K562 (cell line): ENCODE measurements around the gene MYO1B. TPM values are rescaled to one million over a fixed set of nuclear protein-coding genes. Genes with fewer than 3 reads are reported as not detected.

Experiments used
- ATAC-seq: fragments of 200-7000 bp; cut with Tn5 transposase; 3 replicates; pipeline ENCODE4 v1.9.1; 2020; ENCODE audit warnings: moderate library complexity
- BruUV-seq: library from RNA; stranded (reverse); fragments of 400-500 nt; replicated peaks from 2 replicates; lab custom pipeline; 2021; lab: Mats Ljungman, UMichigan
- CTCF ChIA-PET: fragments of 300-600 bp; formaldehyde crosslinking; extraction: SDS; loops from one replicate; lab custom pipeline; 2021; ENCODE audit warnings: low intra/inter-chr PET ratio; lab: Yijun Ruan, JAX
- POLR2A ChIA-PET: fragments of 300-600, 350-650 bp; sonication (Branson Sonifier 250); formaldehyde crosslinking; extraction: SDS; loops from one replicate; lab custom pipeline; 2021; ENCODE audit warnings: antibody characterized with exemption, inconsistent platforms; lab: Yijun Ruan, JAX
- DNase-seq, 4 experiments: peaks; one replicate each; pipeline versions ENCODE4 v3.0.0 to v3.0.0-alpha.2; 2011 to 2018; ENCODE audit warnings: low spot score in 3 of 4, mixed read lengths in 3 of 4; ENCODE audit errors: extremely low read depth in 1 of 4
- FAIRE-seq: peaks from 2 replicates; lab custom pipeline; 2011; peaks lifted over from hg19 to GRCh38; lab: Jason Lieb, UNC
- H2AFZ ChIP-seq: 2 replicates; pipeline ENCODE4 v1.6.0; 2011; ENCODE audit warnings: low read depth, low read length, control low read depth, inconsistent platforms
- H3K27ac ChIP-seq: fragments of 200-600 bp; 3 replicates; pipeline ENCODE4 v1.8.0; 2011; ENCODE audit warnings: low read depth, mild to moderate bottlenecking, control low read depth, inconsistent platforms, low read length, moderate library complexity, mixed read lengths; ENCODE audit errors: extremely low read depth
- H3K27me3 ChIP-seq, 2 experiments: fragments of 300-600 bp in 1 of 2; 2 replicates in 1 of 2; 3 replicates in 1 of 2; pipeline versions ENCODE4 v1.6.0 to v1.8.0; 2011; ENCODE audit warnings: inconsistent platforms in 2 of 2, low read length in 2 of 2, mild to moderate bottlenecking in 1 of 2, mixed read lengths in 1 of 2, moderate library complexity in 1 of 2; ENCODE audit not compliant: control insufficient read depth in 2 of 2, insufficient read depth in 2 of 2
- H3K36me3 ChIP-seq: fragments of 300-600 bp; 3 replicates; pipeline ENCODE4 v1.8.0; 2011; ENCODE audit warnings: mild to moderate bottlenecking, low read length, inconsistent platforms; ENCODE audit not compliant: control insufficient read depth, insufficient read depth
- H3K4me1 ChIP-seq, 2 experiments: fragments of 200-600 bp in 1 of 2; replicated peaks in 1 of 2; 2 replicates in 1 of 2; 3 replicates in 1 of 2; pipeline versions ENCODE4 v1.5.1 to v1.8.0; 2011; ENCODE audit warnings: inconsistent platforms in 2 of 2, low read length in 2 of 2, mild to moderate bottlenecking in 1 of 2, mixed read lengths in 1 of 2, moderate library complexity in 1 of 2; ENCODE audit not compliant: control insufficient read depth in 2 of 2, insufficient read depth in 2 of 2
- H3K4me2 ChIP-seq: 2 replicates; pipeline ENCODE4 v1.6.1; 2011; ENCODE audit warnings: low read length, control low read depth, inconsistent platforms, mixed read lengths; ENCODE audit not compliant: insufficient read depth
- H3K4me3 ChIP-seq: fragments of 200-600 bp; sonication (generic), shearing (Covaris generic); 2 replicates; pipeline ENCODE4 v1.5.1; 2016; ENCODE audit warnings: control low read depth, inconsistent platforms
- H3K79me2 ChIP-seq: fragments of 200-600 bp; 3 replicates; pipeline ENCODE4 v1.8.0; 2011; ENCODE audit warnings: low read length, inconsistent platforms; ENCODE audit not compliant: control insufficient read depth, insufficient read depth
- H3K9ac ChIP-seq, 2 experiments: 2 replicates each; pipeline versions ENCODE4 v1.6.0 to v1.6.1; 2011; ENCODE audit warnings: low read depth in 2 of 2, low read length in 2 of 2, control low read depth in 1 of 2, inconsistent platforms in 1 of 2, mild to moderate bottlenecking in 1 of 2, mixed read lengths in 1 of 2; ENCODE audit not compliant: insufficient read depth in 1 of 2
- H3K9me1 ChIP-seq: one replicate; pipeline ENCODE4 v1.6.0; 2011; ENCODE audit warnings: inconsistent platforms, mild to moderate bottlenecking, low read length, moderate library complexity; ENCODE audit not compliant: control insufficient read depth, insufficient read depth
- H3K9me3 ChIP-seq: replicated peaks from 2 replicates; pipeline ENCODE4 v1.5.1; 2011; ENCODE audit warnings: low read depth, low read length, inconsistent platforms; ENCODE audit not compliant: control insufficient read depth, insufficient read depth
- H4K20me1 ChIP-seq: replicated peaks from 2 replicates; pipeline ENCODE4 v1.6.1; 2011; ENCODE audit warnings: low read length, inconsistent platforms, mixed read lengths; ENCODE audit not compliant: control insufficient read depth, insufficient read depth
- ADNP ChIP-seq: fragments of 200-800 bp; sonication (Bioruptor generic); IDR thresholded peaks from 2 replicates; pipeline ENCODE4 v1.6.1; 2016; ENCODE audit warnings: missing genetic modification characterization, missing compliant biosample characterization
- BHLHE40 ChIP-seq: IDR thresholded peaks from 2 replicates; pipeline ENCODE4 v1.6.1; 2011; ENCODE audit warnings: low read length, improper control_type of control experiment
- LARP7 ChIP-seq: fragments of 450-650 bp; IDR thresholded peaks from 2 replicates; pipeline ENCODE4 v1.6.1; 2016
- TBL1XR1 ChIP-seq, 2 experiments: IDR thresholded peaks; 2 replicates each; pipeline ENCODE4 v1.6.1; 2012; ENCODE audit warnings: improper control_type of control experiment in 2 of 2, low read length in 2 of 2, mild to moderate bottlenecking in 1 of 2
- WGBS: fragments of 100-300 bp; shearing (Covaris generic); methylation state at CpG from one replicate; pipeline ENCODE4 v1.1.6; 2016; ENCODE audit warnings: low coverage, mixed read lengths; ENCODE audit not compliant: insufficient coverage; ENCODE audit errors: missing lambda C conversion rate; 5-methylcytosine and 5-hydroxymethylcytosine counted together
- in situ Hi-C: fragments of 300-500 bp; cut with MboI; formaldehyde crosslinking; loops from 4 replicates; pipeline ENCODE4 v1.15.0; 2018; ENCODE audit warnings: inconsistent platforms, mixed read lengths
- intact Hi-C: fragments of 100-400 bp; cut with micrococcal nuclease; formaldehyde crosslinking; loops from 2 replicates; pipeline ENCODE4 v1.14.2; 2022
- polyA plus RNA-seq, 8 experiments: library from polyadenylated mRNA; depleted of rRNA in 4 of 8; stranded (reverse) in 5 of 8; unstranded in 3 of 8; fragments of >200 nt; fragmentation: Nextera tagmentation in 2 of 8; fragmentation: Illumina TruSeq in 1 of 8; extraction: Ambion mirVana in 2 of 8; extraction: Trizol in 1 of 8; gene quantifications; 2 replicates each; pipeline versions ENCODE4 v1.2.1 to v1.2.3, GENCODE V29; 2011 to 2014; ENCODE audit warnings: inconsistent platforms in 1 of 8, missing spikeins in 1 of 8
- total RNA-seq, 7 experiments: library from RNA; depleted of rRNA in 6 of 7; stranded (reverse); fragments of >200 nt in 6 of 7; fragmentation: Illumina TruSeq in 2 of 7; extraction: Trizol in 2 of 7; gene quantifications; 2 replicates each; pipeline versions ENCODE4 v1.2.1 to v1.2.3, GENCODE V29; 2011 to 2021; ENCODE audit warnings: low replicate concordance in 1 of 7
- TF ChIP-seq, protein P1 (sequence below): sonication (generic); formaldehyde crosslinking; IDR thresholded peaks from 2 replicates; pipeline ENCODE4 v1.4.0; 2020; ENCODE audit warnings: mild to moderate bottlenecking, missing genetic modification reagents

Gene MYO1B
- total and polyA plus RNA-seq, 9 of the 15 experiments (the other 6 are each of a cell fraction or from before 2014, with no cell fraction given), result 0.04 to 0.33 (median 0.20) TPM; not detected in 5

- FAIRE-seq (no peak), ATAC-seq (no peak), DNase-seq (no peak)
- POLR2A ChIA-PET, result no interaction called here
- Histone ChIP-seq H3K4me2 (no peak overlapping the region), H3K4me3 (no peak overlapping the region), H3K27ac (no peak overlapping the region), H2AFZ (no peak overlapping the region), H3K79me2 (no peaks in the 10 kb centered on the region), H3K9me1 (no peaks in the 10 kb centered on the region), H3K4me1 (no peaks in the 10 kb centered on the region), H3K36me3 (no peaks in the 10 kb centered on the region), H3K27me3 (peaks cover 0 to 4% of the 10 kb centered on the region in 2 experiments; a peak in 2 of 5 replicates), H3K9ac (no peak overlapping the region), H4K20me1 (no peaks in the 10 kb centered on the region), H3K9me3 (no peaks in the 10 kb centered on the region)
- in situ Hi-C loops, result no loop called here
- no TSS peak for BruUV-seq
- CTCF ChIA-PET, result no interaction called here
- intact Hi-C loops, result no loop called here
- TF ChIP-seq, protein P1, sequence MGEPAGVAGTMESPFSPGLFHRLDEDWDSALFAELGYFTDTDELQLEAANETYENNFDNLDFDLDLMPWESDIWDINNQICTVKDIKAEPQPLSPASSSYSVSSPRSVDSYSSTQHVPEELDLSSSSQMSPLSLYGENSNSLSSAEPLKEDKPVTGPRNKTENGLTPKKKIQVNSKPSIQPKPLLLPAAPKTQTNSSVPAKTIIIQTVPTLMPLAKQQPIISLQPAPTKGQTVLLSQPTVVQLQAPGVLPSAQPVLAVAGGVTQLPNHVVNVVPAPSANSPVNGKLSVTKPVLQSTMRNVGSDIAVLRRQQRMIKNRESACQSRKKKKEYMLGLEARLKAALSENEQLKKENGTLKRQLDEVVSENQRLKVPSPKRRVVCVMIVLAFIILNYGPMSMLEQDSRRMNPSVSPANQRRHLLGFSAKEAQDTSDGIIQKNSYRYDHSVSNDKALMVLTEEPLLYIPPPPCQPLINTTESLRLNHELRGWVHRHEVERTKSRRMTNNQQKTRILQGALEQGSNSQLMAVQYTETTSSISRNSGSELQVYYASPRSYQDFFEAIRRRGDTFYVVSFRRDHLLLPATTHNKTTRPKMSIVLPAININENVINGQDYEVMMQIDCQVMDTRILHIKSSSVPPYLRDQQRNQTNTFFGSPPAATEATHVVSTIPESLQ (CRISPR knock-in tag), result no peak
- no peak for TF ChIP-seq LARP7
- no peak for TF ChIP-seq ADNP
- no peak for TF ChIP-seq TBL1XR1 (IDR thresholded peaks at IDR 0.05; ENCODE audit: low read length in 2 of 2)
- no peak for TF ChIP-seq BHLHE40
- WGBS, result 0% methylated on average over 1 of the region's 1 CpG
These were observed 156.1 kb downstream of the MYO1B start for GRCh38 chr2:191401287-191401686.
